ENCODE data around the gene BRD2.

BRD2 gene

GRCh38 chr6:32973144-32974015 is 5.0 kb downstream of the BRD2 start:
- no peak for DNase-seq

DNA sequence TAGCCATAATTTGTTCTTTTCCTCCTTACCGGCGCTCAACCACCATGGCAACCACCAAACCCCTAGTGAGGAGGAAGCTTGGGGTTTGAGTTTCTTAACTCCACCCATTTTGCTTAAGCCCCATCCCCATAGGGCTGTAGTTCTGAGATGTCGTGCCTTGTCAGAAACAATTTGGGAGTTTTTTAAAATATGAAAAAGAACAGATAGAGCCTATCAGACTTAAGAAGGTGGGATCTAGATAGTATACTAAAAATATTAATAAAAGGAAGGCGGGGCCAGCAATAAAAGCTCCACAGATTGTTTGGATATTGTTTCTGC is 5.6 kb downstream of the BRD2 start:
- peak in 1 of 2 donors; percentile 7 for DNase-seq

GRCh38 chr6:32974541-32975308 is 6.3 kb downstream of the BRD2 start:
- no peak for DNase-seq

GRCh38 chr6:32975886-32976285 is 7.5 kb downstream of the BRD2 start:
- DNase-seq, result no peak

DNA sequence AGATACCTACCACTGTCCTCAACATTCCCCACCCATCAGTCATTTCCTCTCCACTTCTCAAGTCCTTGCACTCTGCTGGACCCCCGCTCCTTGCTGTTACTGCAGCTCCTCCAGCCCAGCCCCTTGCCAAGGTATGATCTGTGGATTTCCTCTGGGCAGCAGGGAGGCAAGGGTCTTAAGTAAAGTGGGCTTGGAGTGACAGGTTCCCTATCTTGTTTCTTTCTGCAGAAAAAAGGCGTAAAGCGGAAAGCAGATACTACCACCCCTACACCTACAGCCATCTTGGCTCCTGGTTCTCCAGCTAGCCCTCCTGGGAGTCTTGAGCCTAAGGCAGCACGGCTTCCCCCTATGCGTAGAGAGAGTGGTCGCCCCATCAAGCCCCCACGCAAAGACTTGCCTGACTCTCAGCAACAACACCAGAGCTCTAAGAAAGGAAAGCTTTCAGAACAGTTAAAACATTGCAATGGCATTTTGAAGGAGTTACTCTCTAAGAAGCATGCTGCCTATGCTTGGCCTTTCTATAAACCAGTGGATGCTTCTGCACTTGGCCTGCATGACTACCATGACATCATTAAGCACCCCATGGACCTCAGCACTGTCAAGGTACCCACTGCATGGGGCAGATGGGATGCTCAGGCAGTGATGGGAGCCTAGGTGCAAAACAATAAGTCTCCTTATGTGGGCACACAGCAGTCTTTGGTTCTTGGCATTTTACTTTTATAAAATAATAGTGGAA is 8.1 kb downstream of the BRD2 start:
- DNase-seq, result no peak

DNA sequence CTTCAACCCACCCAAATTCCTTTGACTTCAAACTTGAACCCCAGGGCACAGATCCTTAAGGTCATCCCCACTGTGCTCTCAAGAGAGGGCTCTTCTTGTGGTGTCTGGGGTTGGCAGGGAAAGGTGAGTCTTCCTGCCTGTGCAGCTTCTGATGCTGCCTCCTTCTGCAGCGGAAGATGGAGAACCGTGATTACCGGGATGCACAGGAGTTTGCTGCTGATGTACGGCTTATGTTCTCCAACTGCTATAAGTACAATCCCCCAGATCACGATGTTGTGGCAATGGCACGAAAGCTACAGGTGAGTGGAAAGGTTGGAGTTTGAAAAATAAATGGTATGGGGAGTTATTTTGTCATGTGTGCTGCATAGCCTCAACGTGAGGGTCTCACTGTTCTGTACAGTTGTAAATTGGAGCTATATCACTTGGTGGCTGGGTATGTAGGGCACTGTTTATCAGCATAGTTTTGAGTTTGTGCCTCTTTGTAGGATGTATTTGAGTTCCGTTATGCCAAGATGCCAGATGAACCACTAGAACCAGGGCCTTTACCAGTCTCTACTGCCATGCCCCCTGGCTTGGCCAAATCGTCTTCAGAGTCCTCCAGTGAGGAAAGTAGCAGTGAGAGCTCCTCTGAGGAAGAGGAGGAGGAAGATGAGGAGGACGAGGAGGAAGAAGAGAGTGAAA is 9.0 kb downstream of the BRD2 start:
- DNase-seq, result no peak

DNA sequence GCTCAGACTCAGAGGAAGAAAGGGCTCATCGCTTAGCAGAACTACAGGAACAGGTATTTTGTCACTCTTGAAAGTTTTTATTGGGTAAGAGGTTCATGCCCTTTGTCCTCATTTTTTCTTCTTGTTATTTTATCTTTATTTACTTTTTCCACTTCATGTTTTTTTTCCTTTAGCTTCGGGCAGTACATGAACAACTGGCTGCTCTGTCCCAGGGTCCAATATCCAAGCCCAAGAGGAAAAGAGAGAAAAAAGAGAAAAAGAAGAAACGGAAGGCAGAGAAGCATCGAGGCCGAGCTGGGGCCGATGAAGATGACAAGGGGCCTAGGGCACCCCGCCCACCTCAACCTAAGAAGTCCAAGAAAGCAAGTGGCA is 9.5 kb downstream of the BRD2 start:
- no peak for DNase-seq

DNA sequence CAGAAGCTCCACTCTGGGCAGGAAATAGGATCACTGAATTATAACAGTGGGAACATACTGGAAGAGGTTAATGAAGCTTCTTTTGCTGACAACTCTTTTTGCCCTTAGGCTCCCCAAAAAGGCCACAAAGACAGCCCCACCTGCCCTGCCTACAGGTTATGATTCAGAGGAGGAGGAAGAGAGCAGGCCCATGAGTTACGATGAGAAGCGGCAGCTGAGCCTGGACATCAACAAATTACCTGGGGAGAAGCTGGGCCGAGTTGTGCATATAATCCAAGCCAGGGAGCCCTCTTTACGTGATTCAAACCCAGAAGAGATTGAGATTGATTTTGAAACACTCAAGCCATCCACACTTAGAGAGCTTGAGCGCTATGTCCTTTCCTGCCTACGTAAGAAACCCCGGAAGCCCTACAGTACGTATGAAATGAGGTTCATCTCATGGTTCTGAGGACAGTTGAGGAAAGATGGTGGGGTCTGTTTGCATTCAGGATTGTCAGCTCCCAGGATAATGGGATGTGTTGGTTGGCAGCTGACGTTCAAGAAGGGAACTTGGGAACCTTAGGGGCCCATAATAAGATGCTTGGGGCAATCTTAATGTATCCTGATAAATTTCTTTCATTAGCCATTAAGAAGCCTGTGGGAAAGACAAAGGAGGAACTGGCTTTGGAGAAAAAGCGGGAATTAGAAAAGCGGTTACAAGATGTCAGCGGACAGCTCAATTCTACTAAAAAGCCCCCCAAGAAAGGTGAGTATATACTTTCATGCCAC is 11.5 kb downstream of the BRD2 start:
- DNase-seq, result no peak

DNA sequence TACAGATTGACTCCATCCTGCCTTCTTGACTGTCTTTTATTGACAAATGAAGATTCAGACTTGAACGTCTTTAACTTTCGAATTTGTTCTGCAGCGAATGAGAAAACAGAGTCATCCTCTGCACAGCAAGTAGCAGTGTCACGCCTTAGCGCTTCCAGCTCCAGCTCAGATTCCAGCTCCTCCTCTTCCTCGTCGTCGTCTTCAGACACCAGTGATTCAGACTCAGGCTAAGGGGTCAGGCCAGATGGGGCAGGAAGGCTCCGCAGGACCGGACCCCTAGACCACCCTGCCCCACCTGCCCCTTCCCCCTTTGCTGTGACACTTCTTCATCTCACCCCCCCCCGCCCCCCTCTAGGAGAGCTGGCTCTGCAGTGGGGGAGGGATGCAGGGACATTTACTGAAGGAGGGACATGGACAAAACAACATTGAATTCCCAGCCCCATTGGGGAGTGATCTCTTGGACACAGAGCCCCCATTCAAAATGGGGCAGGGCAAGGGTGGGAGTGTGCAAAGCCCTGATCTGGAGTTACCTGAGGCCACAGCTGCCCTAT is 12.2 kb downstream of the BRD2 start:
- DNase-seq, result no peak

GRCh38 chr6:32982084-32982701 is 13.8 kb downstream of the BRD2 start:
- DNase-seq, result no peak

GRCh38 chr6:32982702-32983492 is 14.5 kb downstream of the BRD2 start:
- no peak for DNase-seq

GRCh38 chr6:32983493-32983848 is 15.1 kb downstream of the BRD2 start:
- no peak for DNase-seq

DNA sequence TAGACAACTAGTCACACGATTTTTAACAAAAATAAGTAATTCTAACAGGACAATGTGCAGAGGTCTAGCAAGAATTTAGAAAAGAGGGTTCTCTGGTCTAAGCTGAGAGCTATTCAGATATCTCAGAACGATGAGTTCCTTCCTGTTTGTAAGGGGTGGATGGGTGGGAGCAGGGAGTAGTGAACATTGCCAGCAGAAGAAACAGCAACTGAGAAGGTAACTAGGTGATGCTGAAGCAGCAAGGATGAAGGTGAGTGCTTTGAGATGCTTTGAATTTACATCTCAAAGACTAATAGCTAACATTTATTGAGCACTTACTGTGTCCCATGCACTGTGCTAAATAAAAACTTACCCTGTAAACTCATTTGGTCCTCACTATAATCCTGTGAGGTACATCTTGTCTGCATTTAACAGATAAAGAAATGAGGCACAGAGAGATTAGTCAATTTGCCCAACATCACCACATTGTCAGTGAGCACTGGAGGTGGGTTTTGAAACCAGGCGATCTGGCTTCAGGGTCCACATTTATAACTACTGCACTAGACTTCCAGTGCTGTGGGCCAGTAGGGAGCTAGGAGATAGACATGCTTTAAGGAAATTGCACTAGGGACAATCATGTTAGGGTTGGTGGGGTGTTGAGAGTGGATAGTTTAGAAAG is 15.7 kb downstream of the BRD2 start:
- DNase-seq, result no peak

GRCh38 chr6:32984622-32985389 is 16.4 kb downstream of the BRD2 start:
- peak; percentile 71 to 80 for DNase-seq

- no peak for DNase-seq
Observed at GRCh38 chr6:32989368-32989767, 21.0 kb downstream of the BRD2 start.

DNA sequence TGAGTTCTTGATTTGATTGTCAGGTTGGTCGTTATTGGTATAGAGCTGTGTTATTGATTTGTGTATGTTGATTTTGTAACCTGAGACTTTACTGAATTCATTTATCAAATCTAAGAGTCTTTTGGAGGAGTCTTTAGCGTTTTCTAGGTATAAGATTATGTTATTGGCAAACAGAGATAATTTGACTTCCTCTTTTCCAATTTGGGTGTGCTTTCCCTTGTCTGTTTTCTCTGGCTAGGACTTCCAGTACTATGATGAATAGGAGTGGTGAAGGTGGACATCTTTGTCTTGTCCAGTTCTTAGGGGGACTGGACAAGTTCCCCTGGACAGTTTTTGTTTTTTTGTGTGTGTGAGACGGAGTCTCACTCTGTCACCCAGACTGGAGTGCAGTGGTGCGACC is 23.6 kb downstream of the BRD2 start:
- no peak for DNase-seq

DNA sequence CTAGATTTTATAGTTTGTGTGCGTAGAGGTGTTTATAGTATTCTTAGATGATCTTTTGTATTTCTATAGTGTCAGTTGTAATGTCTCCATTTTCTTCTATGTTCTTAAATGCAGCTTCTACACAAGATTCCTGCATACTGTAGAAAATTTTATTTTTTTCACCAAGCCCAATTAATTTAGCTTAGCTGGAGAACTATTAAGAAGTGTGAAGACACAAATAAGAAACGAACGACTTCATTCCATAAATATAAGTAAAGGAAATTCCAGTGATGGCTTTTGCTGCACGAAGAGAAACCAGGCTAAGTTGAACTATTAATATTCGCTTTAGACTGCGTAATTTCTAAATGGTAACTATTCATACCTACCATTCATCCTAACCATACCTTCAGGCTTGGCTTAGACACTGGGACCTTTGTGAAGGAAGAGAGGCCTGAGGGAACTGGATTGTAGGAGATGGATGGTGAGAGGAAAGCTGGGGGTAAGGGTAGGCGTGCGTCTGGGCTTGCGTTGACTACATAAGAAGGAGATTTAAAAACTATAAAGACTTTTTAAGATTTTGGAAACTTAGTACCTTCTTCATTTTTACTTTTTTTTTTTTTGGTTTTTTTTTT is 25.1 kb downstream of the BRD2 start:
- no peak for DNase-seq

GRCh38 chr6:32995448-32995847 is 27.1 kb downstream of the BRD2 start:
- DNase-seq, result no peak

DNA sequence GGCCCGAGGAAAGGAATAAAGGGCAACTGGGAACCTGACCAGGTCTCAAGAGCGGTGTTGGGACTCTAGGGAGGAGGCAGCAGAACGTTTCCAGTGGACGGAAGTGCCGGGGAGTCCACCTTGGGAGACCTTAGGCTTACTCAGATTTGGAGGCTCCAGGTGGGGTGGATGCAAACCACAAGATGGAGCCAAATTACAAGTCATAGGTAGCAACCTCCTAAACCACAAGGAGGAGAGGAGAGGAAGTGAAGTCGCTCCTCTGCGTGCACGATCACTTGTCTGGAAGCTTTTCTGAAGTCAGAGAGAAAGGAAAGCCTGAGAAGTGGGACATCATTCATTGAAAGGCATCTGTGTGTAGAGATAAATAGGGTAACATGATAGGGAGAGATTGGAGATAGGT is 31.7 kb downstream of the BRD2 start:
- no peak for DNase-seq

All from hippocampal formation (tissue), 2 donors.